OCI-LY7 (cell line): Measurements from ENCODE around the gene CLSTN2. TPM values are rescaled to one million over a fixed set of nuclear protein-coding genes. Genes with fewer than 3 reads are reported as not detected.

Source experiments
- BruUV-seq: library from RNA; stranded (reverse); fragments of 400-500 nt; replicated peaks from 2 replicates; lab custom pipeline; 2021; lab: Mats Ljungman, UMichigan
- CTCF ChIA-PET: fragments of 300-600 bp; sonication (Branson Sonifier 250); formaldehyde crosslinking; loops from one replicate; lab custom pipeline; 2022; ENCODE audit warnings: antibody characterized with exemption; ENCODE audit not compliant: unreplicated experiment; lab: Charles Lee
- POLR2A ChIA-PET: fragments of 300-600 bp; sonication (Branson Sonifier 250); formaldehyde crosslinking; loops from one replicate; lab custom pipeline; 2022; ENCODE audit warnings: antibody characterized with exemption; lab: Charles Lee
- DNase-seq: peaks from one replicate; pipeline ENCODE4 v3.0.0-alpha.2; 2015; ENCODE audit warnings: low spot score
- H2AFZ ChIP-seq: fragments of 200-600 bp; sonication (generic), shearing (Covaris generic); 2 replicates; pipeline ENCODE4 v1.6.1; 2014; ENCODE audit warnings: mild to moderate bottlenecking, antibody characterized with exemption, low read length, moderate library complexity
- H3K27ac ChIP-seq: fragments of 200-600 bp; sonication (generic); 2 replicates; pipeline ENCODE4 v1.5.1; 2014; ENCODE audit warnings: mixed run types, low read depth, mild to moderate bottlenecking, moderate library complexity, low read length, inconsistent platforms; ENCODE audit not compliant: poor library complexity, severe bottlenecking
- H3K36me3 ChIP-seq: fragments of 200-600 bp; sonication (generic); 2 replicates; pipeline ENCODE4 v1.6.1; 2014; ENCODE audit warnings: mild to moderate bottlenecking, antibody characterized with exemption, low read length, moderate library complexity, mixed read lengths; ENCODE audit not compliant: insufficient read depth
- H3K4me1 ChIP-seq: fragments of 200-600 bp; sonication (generic); 2 replicates; pipeline ENCODE4 v1.5.1; 2014; ENCODE audit warnings: mild to moderate bottlenecking, low read length; ENCODE audit not compliant: insufficient read depth, poor library complexity, severe bottlenecking
- H3K4me2 ChIP-seq: fragments of 200-600 bp; sonication (generic); 2 replicates; pipeline ENCODE4 v1.6.1; 2014; ENCODE audit warnings: mild to moderate bottlenecking, low read length
- H3K4me3 ChIP-seq: fragments of 200-600 bp; sonication (generic); 2 replicates; pipeline ENCODE4 v1.5.1; 2014; ENCODE audit warnings: mild to moderate bottlenecking, low read depth, low read length; ENCODE audit not compliant: poor library complexity, severe bottlenecking
- H3K79me2 ChIP-seq: fragments of 200-600 bp; sonication (generic); 2 replicates; pipeline ENCODE4 v1.6.1; 2016; ENCODE audit warnings: low read depth, mild to moderate bottlenecking, low read length, moderate library complexity, mixed read lengths; ENCODE audit not compliant: insufficient read depth
- H3K9me2 ChIP-seq: fragments of 200-600 bp; sonication (generic); 2 replicates; pipeline ENCODE4 v1.6.1; 2016; ENCODE audit warnings: mild to moderate bottlenecking, low read length, mixed read lengths; ENCODE audit not compliant: insufficient read depth
- H3K9me3 ChIP-seq: fragments of 200-600 bp; sonication (generic); 2 replicates; pipeline ENCODE4 v1.6.1; 2014; ENCODE audit warnings: mild to moderate bottlenecking, mixed run types, low read length, mixed read lengths
- H4K20me1 ChIP-seq: fragments of 200-600 bp; sonication (generic); 2 replicates; pipeline ENCODE4 v1.6.1; 2014; ENCODE audit warnings: mild to moderate bottlenecking, antibody characterized with exemption, low read length, moderate library complexity, mixed read lengths; ENCODE audit not compliant: insufficient read depth
- EZH2phosphoT487 ChIP-seq: fragments of 200-600 bp; sonication (generic); IDR thresholded peaks from 2 replicates; pipeline ENCODE4 v1.6.1; 2018; ENCODE audit warnings: low read depth, borderline replicate concordance, mild to moderate bottlenecking, mixed run types, antibody characterized with exemption, low read length, moderate library complexity, mixed read lengths
- intact Hi-C: fragments of 100-400 bp; cut with micrococcal nuclease; formaldehyde crosslinking; loops from one replicate; pipeline ENCODE4 v1.10.0; 2022; ENCODE audit not compliant: unreplicated experiment
- total RNA-seq, 2 experiments: library from RNA; depleted of rRNA in 1 of 2; stranded (reverse); fragments of >200 nt in 1 of 2; shearing (Covaris generic) in 1 of 2; gene quantifications; 2 replicates each; pipeline ENCODE4 v1.2.3, GENCODE V29; 2014 to 2022
- TF ChIP-seq, protein P1 (sequence below): fragments of 200-600 bp; sonication (generic); conservative IDR thresholded peaks from 2 replicates; pipeline ENCODE4 v1.5.1; 2014; ENCODE audit warnings: mild to moderate bottlenecking, antibody characterized with exemption, low read length, moderate library complexity, mixed read lengths

The CLSTN2 gene
- total RNA-seq, 2 experiments from 2014 or later: not detected

DNA sequence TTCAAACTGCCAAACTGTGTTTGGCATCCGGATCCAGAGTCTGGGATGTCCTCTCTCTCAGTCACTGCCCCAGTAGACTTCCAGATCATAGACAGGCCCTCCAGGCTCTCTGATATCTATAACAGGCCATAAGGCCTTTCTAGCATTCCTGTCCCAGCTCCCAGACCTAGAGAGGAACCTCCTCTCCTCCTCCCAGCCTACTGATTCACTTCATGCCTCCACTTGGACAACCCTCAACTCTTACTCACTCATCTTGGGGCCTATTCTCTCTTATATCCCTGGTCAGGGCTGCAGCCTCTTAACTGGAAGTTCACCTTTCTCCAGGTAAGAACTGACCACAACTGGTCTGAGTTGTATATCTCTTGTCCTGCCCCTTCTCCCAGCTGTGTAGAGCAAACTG, 489.2 kb downstream of the CLSTN2 start:
- no peak overlapping the region for H3K27ac ChIP-seq
- H2AFZ ChIP-seq: no peak overlapping the region
- BruUV-seq: no TSS peak
- H3K4me3 ChIP-seq: no peak overlapping the region
- no peaks in the 10 kb centered on the region for H3K36me3 ChIP-seq
- no peak for TF ChIP-seq EZH2phosphoT487
- TF ChIP-seq, protein P1, sequence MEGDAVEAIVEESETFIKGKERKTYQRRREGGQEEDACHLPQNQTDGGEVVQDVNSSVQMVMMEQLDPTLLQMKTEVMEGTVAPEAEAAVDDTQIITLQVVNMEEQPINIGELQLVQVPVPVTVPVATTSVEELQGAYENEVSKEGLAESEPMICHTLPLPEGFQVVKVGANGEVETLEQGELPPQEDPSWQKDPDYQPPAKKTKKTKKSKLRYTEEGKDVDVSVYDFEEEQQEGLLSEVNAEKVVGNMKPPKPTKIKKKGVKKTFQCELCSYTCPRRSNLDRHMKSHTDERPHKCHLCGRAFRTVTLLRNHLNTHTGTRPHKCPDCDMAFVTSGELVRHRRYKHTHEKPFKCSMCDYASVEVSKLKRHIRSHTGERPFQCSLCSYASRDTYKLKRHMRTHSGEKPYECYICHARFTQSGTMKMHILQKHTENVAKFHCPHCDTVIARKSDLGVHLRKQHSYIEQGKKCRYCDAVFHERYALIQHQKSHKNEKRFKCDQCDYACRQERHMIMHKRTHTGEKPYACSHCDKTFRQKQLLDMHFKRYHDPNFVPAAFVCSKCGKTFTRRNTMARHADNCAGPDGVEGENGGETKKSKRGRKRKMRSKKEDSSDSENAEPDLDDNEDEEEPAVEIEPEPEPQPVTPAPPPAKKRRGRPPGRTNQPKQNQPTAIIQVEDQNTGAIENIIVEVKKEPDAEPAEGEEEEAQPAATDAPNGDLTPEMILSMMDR: no peak
- H3K9me3 ChIP-seq: no peaks in the 10 kb centered on the region
- ChIA-PET POLR2A (interaction anchor here (0.6 kb wide), 1 partner anchor 919 kb away, joined by 4 read pairs; no protein-coding TSS in a partner anchor), CTCF (no interaction called here)
- no peaks in the 10 kb centered on the region for H3K9me2 ChIP-seq
- intact Hi-C loops: no loop called here
- no peak for DNase-seq
- no peaks in the 10 kb centered on the region for H4K20me1 ChIP-seq
- H3K79me2 ChIP-seq: no peaks in the 10 kb centered on the region
- H3K4me2 ChIP-seq: no peak overlapping the region
- no peaks in the 10 kb centered on the region for H3K4me1 ChIP-seq

DNA sequence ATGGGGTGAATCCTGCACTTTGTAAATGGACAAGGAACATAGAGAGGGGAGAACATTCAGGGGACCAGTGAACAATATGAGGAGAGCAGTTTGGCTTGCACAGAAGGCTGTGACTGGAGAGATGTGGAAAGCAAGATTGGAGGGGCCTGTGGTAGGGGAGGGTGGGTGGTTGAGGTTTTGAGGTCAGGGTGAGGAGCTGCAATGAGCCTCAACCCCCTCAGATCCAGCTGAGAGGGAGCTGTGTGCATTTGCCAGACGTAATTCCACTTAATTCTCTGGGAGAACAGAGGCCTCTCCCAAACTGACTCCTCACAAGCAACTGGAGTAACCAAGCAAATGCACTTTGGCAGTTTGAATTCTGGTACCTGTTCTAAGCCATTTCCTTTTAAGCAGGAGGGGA, 489.7 kb downstream of the CLSTN2 start:
- no peak for DNase-seq
- no TSS peak for BruUV-seq
- H2AFZ ChIP-seq: no peak overlapping the region
- no peaks in the 10 kb centered on the region for H3K36me3 ChIP-seq
- no peak overlapping the region for H3K4me2 ChIP-seq
- no peaks in the 10 kb centered on the region for H4K20me1 ChIP-seq
- H3K27ac ChIP-seq: no peak overlapping the region
- intact Hi-C loops: no loop called here
- H3K4me1 ChIP-seq: no peaks in the 10 kb centered on the region
- ChIA-PET CTCF (no interaction called here), POLR2A (no interaction called here)
- H3K4me3 ChIP-seq: no peak overlapping the region
- TF ChIP-seq, protein P1: no peak
- no peak for TF ChIP-seq EZH2phosphoT487
- H3K9me3 ChIP-seq: no peaks in the 10 kb centered on the region
- H3K9me2 ChIP-seq: no peaks in the 10 kb centered on the region
- no peaks in the 10 kb centered on the region for H3K79me2 ChIP-seq

DNA sequence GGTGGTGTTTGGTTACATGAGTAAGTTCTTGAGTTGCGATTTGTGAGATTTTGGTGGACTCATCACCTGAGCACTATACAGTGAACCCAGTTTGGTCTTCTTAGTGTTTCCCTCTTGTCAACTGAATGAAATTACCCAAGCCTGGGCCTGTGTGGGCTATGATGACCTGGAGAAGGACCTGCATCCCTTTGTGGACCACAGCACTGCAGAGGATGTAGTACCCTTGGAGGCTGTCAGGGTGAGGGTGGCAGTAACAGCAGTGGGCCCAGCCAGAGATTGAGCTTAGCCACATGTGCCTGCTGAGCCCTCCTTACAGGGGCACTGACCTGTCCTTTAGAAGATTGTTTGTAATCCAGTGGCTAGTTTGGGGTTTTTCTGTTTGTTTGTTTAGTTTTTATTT, 492.8 kb downstream of the CLSTN2 start:
- no peaks in the 10 kb centered on the region for H3K4me1 ChIP-seq
- POLR2A ChIA-PET: no interaction called here
- H3K27ac ChIP-seq: no peak overlapping the region
- CTCF ChIA-PET: no interaction called here
- intact Hi-C loops: no loop called here
- no peaks in the 10 kb centered on the region for H3K36me3 ChIP-seq
- BruUV-seq: no TSS peak
- no peak for DNase-seq
- H3K4me3 ChIP-seq: no peak overlapping the region
- H3K9me2 ChIP-seq: no peaks in the 10 kb centered on the region
- no peak overlapping the region for H2AFZ ChIP-seq
- TF ChIP-seq EZH2phosphoT487: no peak
- TF ChIP-seq, protein P1: no peak
- no peaks in the 10 kb centered on the region for H4K20me1 ChIP-seq
- no peaks in the 10 kb centered on the region for H3K79me2 ChIP-seq
- H3K9me3 ChIP-seq: no peaks in the 10 kb centered on the region
- no peak overlapping the region for H3K4me2 ChIP-seq
